ENCODE data around the gene NBEAL1. TPM values are rescaled to one million over a fixed set of nuclear protein-coding genes. Genes with fewer than 3 reads are reported as not detected.
"Not testable (repeated sequence)": the region's sequence is repeated elsewhere in the genome, so short reads cannot be mapped to it uniquely, and the experiment has no call there.

Gene NBEAL1
- total RNA-seq, 2 donors from 2014 or later: 99.2 to 119 TPM

GRCh38 chr2:203175371-203175770 lies 160.7 kb downstream of the NBEAL1 start:
- no peaks in the 10 kb centered on the region for H3K27me3 ChIP-seq (replicated peaks; ENCODE audit: insufficient read depth)
- H3K9me3 ChIP-seq: no peaks in the 10 kb centered on the region
- H3K4me1 ChIP-seq (ENCODE audit: control insufficient read depth in 1 of 2, low read depth in 2 of 2): peaks cover 0 to 12% of the 10 kb centered on the region in 2 donors
- no peak for ATAC-seq (ENCODE audit: insufficient number of reproducible peaks, low FRiP score, low read depth)
- DNase-seq (ENCODE audit: low spot score): no peak
- H3K4me3 ChIP-seq: no peak overlapping the region
- H3K27ac ChIP-seq: peak overlapping the region in 1 of 2 donors; percentile 15
- H3K36me3 ChIP-seq: peaks cover 31% of the 10 kb centered on the region
- no peak for TF ChIP-seq CTCF (IDR thresholded peaks at IDR 0.05)

- H3K9me3 ChIP-seq: no peaks in the 10 kb centered on the region
- no peak for ATAC-seq (ENCODE audit: insufficient number of reproducible peaks, low FRiP score, low read depth)
- TF ChIP-seq CTCF (IDR thresholded peaks at IDR 0.05): no peak
- H3K4me1 ChIP-seq (ENCODE audit: control insufficient read depth in 1 of 2, low read depth in 2 of 2): peaks cover 0 to 12% of the 10 kb centered on the region in 2 donors
- no peak overlapping the region for H3K27ac ChIP-seq
- H3K4me3 ChIP-seq: no peak overlapping the region
- H3K27me3 ChIP-seq (replicated peaks; ENCODE audit: insufficient read depth): no peaks in the 10 kb centered on the region
- peaks cover 33% of the 10 kb centered on the region for H3K36me3 ChIP-seq
- DNase-seq (ENCODE audit: low spot score): no peak
These were observed 162.7 kb downstream of the NBEAL1 start for GRCh38 chr2:203177361-203177760.

GRCh38 chr2:203185864-203186263 lies 171.2 kb downstream of the NBEAL1 start:
- Histone ChIP-seq H3K27ac (no peak overlapping the region), H3K9me3 (no peaks in the 10 kb centered on the region), H3K36me3 (peaks cover 20% of the 10 kb centered on the region), H3K27me3 (replicated peaks; ENCODE audit: insufficient read depth) (no peaks in the 10 kb centered on the region), H3K4me1 (ENCODE audit: control insufficient read depth in 1 of 2, low read depth in 2 of 2) (no peaks in the 10 kb centered on the region), H3K4me3 (no peak overlapping the region)
- ATAC-seq (ENCODE audit: insufficient number of reproducible peaks, low FRiP score, low read depth): no peak
- no peak for DNase-seq (ENCODE audit: low spot score)
- no peak for TF ChIP-seq CTCF (IDR thresholded peaks at IDR 0.05)

DNA sequence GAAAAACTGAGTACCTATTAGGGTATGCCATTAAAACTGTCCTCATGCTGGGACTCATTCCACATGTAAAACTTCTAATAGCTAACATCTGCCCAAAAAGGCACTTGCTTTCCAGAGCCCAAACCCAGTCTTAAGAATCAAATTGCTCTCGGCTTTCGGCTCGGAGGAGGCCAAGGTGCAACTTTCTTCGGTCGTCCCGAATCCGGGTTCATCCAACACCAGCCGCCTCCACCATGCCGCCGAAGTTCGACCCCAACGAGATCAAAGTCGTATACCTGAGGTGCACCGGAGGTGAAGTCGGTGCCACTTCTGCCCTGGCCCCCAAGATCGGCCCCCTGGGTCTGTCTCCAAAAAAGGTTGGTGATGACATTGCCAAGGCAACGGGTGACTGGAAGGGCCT lies 175.9 kb downstream of the NBEAL1 start:
- DNase-seq (ENCODE audit: low spot score); H3K27ac ChIP-seq; ATAC-seq (ENCODE audit: insufficient number of reproducible peaks, low FRiP score, low read depth); H3K4me3 ChIP-seq; H3K4me1 ChIP-seq (ENCODE audit: control insufficient read depth in 1 of 2, low read depth in 2 of 2); H3K27me3 ChIP-seq (replicated peaks; ENCODE audit: insufficient read depth); H3K9me3 ChIP-seq: not testable (repeated sequence)
- peaks cover 20% of the 10 kb centered on the region for H3K36me3 ChIP-seq

- not testable (repeated sequence) for H3K27ac ChIP-seq; H3K4me1 ChIP-seq (ENCODE audit: control insufficient read depth in 1 of 2, low read depth in 2 of 2); ATAC-seq (ENCODE audit: insufficient number of reproducible peaks, low FRiP score, low read depth); H3K9me3 ChIP-seq; DNase-seq (ENCODE audit: low spot score); H3K4me3 ChIP-seq; H3K27me3 ChIP-seq (replicated peaks; ENCODE audit: insufficient read depth)
- peaks cover 25% of the 10 kb centered on the region for H3K36me3 ChIP-seq
These were observed 176.4 kb downstream of the NBEAL1 start for GRCh38 chr2:203191026-203191425.

- Histone ChIP-seq H3K36me3 (peaks cover 24% of the 10 kb centered on the region), H3K4me1 (ENCODE audit: control insufficient read depth in 1 of 2, low read depth in 2 of 2) (no peaks in the 10 kb centered on the region), H3K27ac (no peak overlapping the region), H3K4me3 (no peak overlapping the region), H3K9me3 (no peaks in the 10 kb centered on the region), H3K27me3 (replicated peaks; ENCODE audit: insufficient read depth) (no peaks in the 10 kb centered on the region)
- DNase-seq (ENCODE audit: low spot score) (no peak), ATAC-seq (ENCODE audit: insufficient number of reproducible peaks, low FRiP score, low read depth) (no peak)
- no peak for TF ChIP-seq CTCF (IDR thresholded peaks at IDR 0.05)
These were observed 177.3 kb downstream of the NBEAL1 start for GRCh38 chr2:203191961-203192360.
